Activated naive CD8-positive, alpha-beta T cell treated with anti-CD3 and anti-CD28 coated beads, Interleukin-2, amount 50 U/mL, for 16 hours (primary cell): ENCODE results near the gene PLEKHN1.
"Not testable (repeated sequence)": the region's sequence is repeated elsewhere in the genome, so short reads cannot be mapped to it uniquely, and the experiment has no call there.

ENCODE experiments used
- DNase-seq: peaks from one replicate; pipeline ENCODE4 v3.0.0-alpha.2; 2020; ENCODE audit warnings: low read depth, low spot score

The PLEKHN1 gene

GRCh38 chr1:1012736-1013104 lies 46.4 kb downstream of the PLEKHN1 start:
- DNase-seq: not testable (repeated sequence)

GRCh38 chr1:1013105-1013921 lies 47.0 kb downstream of the PLEKHN1 start, which contains the start of gene ISG15:
TSS of gene ISG15 (plus strand) at chr1:1013497. CDS start at chr1:1013574, 77 bp downstream.
- peak; percentile 72 for DNase-seq

GRCh38 chr1:1013922-1014648 lies 47.8 kb downstream of the PLEKHN1 start:
- DNase-seq: no peak

- DNase-seq: no peak
Observed at GRCh38 chr1:1014799-1015681, 48.8 kb downstream of the PLEKHN1 start.

GRCh38 chr1:1017397-1018320 lies 51.4 kb downstream of the PLEKHN1 start:
- DNase-seq: not testable (repeated sequence)

GRCh38 chr1:1018321-1018685 lies 52.0 kb downstream of the PLEKHN1 start:
- DNase-seq: not testable (repeated sequence)

- DNase-seq: peak; percentile 62
Observed at GRCh38 chr1:1019122-1019999, 53.1 kb downstream of the PLEKHN1 start.

- DNase-seq: no peak
Observed at GRCh38 chr1:1020000-1020404, 53.7 kb downstream of the PLEKHN1 start, which contains the start of gene AGRN. TSS of gene AGRN (plus strand) at chr1:1020120. CDS start at chr1:1020173, 53 bp downstream.

- DNase-seq: no peak
Observed at GRCh38 chr1:1020415-1021009, 54.2 kb downstream of the PLEKHN1 start.

GRCh38 chr1:1021010-1021919 lies 55.0 kb downstream of the PLEKHN1 start:
- DNase-seq: no peak

GRCh38 chr1:1021920-1022259 lies 55.6 kb downstream of the PLEKHN1 start:
- DNase-seq: no peak

- DNase-seq: no peak
Observed at GRCh38 chr1:1022302-1023009, 56.2 kb downstream of the PLEKHN1 start.

GRCh38 chr1:1023700-1024099 lies 57.4 kb downstream of the PLEKHN1 start:
- no peak for DNase-seq

- DNase-seq: no peak
Observed at GRCh38 chr1:1024149-1024770, 58.0 kb downstream of the PLEKHN1 start.

- no peak for DNase-seq
Observed at GRCh38 chr1:1024771-1025699, 58.8 kb downstream of the PLEKHN1 start.
